RWPE1 (cell line): ENCODE results near the gene MAP2K1.
A peak's percentile ranks its signal among the peaks of the same experiment; 100 is the strongest.
"Not testable (repeated sequence)": the region's sequence is repeated elsewhere in the genome, so short reads cannot be mapped to it uniquely, and the experiment has no call there.

Experiments
- CTCF ChIA-PET: fragments of 350-600 bp; sonication (Branson Sonifier 250); formaldehyde crosslinking; extraction: SDS; loops from one replicate; lab custom pipeline; 2021; lab: Yijun Ruan, JAX
- POLR2A ChIA-PET: fragments of 400-600 bp; formaldehyde crosslinking; extraction: SDS; loops from one replicate; lab custom pipeline; 2020; ENCODE audit warnings: antibody characterized with exemption; ENCODE audit not compliant: low non-redundant PET; lab: Yijun Ruan, JAX
- DNase-seq: peaks from one replicate; pipeline ENCODE4 v3.0.0; 2012; ENCODE audit warnings: low spot score
- H3K27ac ChIP-seq: fragments of 450-650 bp; 2 replicates; pipeline ENCODE4 v1.5.1; 2017
- TF ChIP-seq, protein P1 (sequence below): fragments of 450-650 bp; conservative IDR thresholded peaks from 2 replicates; pipeline ENCODE4 v1.5.1; 2017; ENCODE audit warnings: low read depth, mild to moderate bottlenecking

The MAP2K1 gene

GRCh38 chr15:66362776-66363175 is 23.9 kb upstream of the MAP2K1 start:
- POLR2A ChIA-PET, result no interaction called here
- CTCF ChIA-PET, result no interaction called here
- TF ChIP-seq, protein P1, sequence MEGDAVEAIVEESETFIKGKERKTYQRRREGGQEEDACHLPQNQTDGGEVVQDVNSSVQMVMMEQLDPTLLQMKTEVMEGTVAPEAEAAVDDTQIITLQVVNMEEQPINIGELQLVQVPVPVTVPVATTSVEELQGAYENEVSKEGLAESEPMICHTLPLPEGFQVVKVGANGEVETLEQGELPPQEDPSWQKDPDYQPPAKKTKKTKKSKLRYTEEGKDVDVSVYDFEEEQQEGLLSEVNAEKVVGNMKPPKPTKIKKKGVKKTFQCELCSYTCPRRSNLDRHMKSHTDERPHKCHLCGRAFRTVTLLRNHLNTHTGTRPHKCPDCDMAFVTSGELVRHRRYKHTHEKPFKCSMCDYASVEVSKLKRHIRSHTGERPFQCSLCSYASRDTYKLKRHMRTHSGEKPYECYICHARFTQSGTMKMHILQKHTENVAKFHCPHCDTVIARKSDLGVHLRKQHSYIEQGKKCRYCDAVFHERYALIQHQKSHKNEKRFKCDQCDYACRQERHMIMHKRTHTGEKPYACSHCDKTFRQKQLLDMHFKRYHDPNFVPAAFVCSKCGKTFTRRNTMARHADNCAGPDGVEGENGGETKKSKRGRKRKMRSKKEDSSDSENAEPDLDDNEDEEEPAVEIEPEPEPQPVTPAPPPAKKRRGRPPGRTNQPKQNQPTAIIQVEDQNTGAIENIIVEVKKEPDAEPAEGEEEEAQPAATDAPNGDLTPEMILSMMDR, result no peak
- H3K27ac ChIP-seq, result no peak overlapping the region
- no peak for DNase-seq

DNA sequence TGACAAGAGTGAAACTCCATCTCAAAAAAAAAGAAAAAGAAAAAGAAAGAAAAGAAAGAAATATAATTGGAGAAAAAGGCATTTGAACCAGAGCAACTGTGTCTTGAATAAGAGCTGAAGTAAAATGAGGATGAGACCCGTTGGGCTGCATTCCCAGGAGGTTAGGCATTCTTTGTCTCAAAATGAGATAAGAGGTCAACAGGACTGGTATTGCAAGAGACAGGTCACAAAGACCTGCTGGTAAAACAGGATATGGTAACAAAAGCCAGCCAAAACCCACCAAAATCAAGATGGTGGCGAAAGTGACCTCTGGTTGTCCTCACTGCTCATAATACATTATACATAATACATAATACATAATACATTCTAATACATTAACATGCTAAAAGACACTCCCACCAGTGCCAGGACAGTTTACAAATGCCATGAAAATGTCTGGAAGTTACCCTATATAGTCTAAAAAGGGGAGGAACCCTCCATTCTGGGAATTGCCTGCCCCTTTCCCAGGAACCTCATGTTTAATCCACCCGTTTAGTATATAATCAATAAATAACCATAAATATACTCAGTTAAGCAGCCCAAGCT is 21.7 kb upstream of the MAP2K1 start:
- no peak overlapping the region for H3K27ac ChIP-seq
- DNase-seq, result no peak
- TF ChIP-seq, protein P1, result no peak
- POLR2A ChIA-PET, result interaction anchor here (0.6 kb wide), 1 partner anchor 1047 kb away, joined by 5 read pairs; no protein-coding TSS in a partner anchor
- CTCF ChIA-PET, result interaction anchor here (0.7 kb wide), 1 partner anchor 105 kb away, joined by 9 read pairs; no protein-coding TSS in a partner anchor

DNA sequence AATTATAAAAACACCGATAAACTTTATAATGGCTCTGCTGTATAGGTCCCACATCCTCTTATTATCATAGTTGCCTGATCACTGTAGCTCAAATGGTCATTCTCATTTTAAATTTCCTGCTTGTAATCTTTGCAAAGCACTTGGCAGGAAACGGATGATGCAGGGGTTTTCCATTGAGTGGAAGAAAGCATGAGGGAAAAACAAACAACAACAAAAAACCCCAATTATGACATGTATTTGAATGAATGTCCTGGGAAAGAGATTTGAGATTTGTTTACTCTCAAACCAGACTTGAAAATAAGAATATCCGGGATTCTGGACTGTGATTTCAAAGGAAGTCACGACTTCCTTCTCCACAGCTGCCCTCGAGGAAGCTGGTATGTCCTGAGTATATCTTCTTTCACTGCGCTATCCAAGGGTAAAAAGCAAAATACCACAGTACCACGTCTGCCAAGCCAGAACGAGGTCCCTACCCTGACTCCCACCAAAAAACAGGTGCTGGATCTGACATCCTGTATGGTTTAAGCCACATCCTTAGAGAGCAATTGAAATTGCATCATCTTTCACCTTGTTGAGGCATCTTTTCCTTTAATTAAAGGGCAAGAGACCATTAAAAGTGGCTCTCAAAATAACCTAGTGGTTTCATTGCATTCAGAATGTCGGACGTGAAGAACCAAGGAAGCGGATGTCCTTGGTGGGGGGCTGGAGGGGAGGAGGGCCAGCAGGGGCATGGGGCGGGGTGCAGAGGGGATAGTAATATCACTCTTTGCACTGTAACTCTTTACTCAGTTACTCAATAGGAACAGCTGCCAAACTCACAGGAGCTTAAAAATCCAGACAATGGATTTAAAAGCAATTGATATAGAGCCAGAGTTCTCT is 16.7 kb upstream of the MAP2K1 start:
- ChIA-PET POLR2A (no interaction called here), CTCF (no interaction called here)
- H3K27ac ChIP-seq, result peak overlapping the region; percentile 35; the same call in 1 of the 2 replicates
- DNase-seq, result peak; percentile 27
- TF ChIP-seq, protein P1, result no peak

DNA sequence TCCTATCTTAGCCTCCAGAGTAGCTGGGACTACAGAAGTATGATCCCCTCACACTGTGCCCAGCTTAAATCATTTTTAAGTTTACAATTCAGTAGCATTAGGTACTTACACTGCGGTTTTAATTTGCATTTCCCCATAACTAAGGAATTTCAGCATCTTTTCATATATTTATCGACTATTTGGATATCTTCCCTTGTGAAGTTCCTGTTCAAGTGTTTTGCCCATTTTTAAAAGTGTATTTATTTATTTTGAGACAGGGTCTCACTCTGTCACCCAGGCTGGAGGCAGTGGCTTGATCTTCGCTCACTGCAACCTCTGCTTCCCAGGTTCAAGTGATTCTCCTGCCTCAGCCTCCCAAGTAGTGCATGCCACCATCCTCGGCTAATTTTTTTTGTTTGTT is 12.5 kb upstream of the MAP2K1 start:
- TF ChIP-seq, protein P1, result no peak
- DNase-seq, result no peak
- POLR2A ChIA-PET, result no interaction called here
- CTCF ChIA-PET, result no interaction called here
- no peak overlapping the region for H3K27ac ChIP-seq

DNA sequence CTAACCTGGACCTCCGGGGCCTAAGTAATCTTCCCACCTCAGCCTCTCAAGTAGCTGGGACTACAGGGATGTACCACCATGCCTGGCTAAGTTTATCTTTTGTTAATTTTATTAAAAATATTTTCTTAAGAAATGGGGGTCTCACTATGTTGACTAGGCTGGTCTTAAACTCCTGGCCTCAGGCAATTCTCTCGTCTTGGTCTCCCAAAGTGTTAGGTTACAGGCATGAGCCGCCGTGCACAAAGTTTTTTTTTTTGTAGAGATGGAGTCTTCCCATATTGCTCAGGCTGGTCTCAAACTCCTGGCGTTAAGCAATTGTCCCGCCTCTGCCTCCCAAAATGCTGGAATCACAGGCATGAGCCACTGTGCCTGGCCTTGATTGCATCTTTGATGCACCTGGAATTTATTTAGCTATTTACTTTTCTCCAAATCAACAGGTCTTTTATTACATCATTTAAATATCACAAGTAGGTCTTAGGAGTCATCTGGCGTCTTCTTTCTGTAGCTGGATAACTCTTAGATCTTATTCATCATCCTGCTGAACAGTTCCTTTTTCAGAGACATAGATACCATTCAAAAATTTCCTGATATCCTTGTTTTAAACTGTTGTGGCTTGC is 7.8 kb upstream of the MAP2K1 start:
- CTCF ChIA-PET, result no interaction called here
- POLR2A ChIA-PET, result no interaction called here
- TF ChIP-seq, protein P1, result no peak

DNA sequence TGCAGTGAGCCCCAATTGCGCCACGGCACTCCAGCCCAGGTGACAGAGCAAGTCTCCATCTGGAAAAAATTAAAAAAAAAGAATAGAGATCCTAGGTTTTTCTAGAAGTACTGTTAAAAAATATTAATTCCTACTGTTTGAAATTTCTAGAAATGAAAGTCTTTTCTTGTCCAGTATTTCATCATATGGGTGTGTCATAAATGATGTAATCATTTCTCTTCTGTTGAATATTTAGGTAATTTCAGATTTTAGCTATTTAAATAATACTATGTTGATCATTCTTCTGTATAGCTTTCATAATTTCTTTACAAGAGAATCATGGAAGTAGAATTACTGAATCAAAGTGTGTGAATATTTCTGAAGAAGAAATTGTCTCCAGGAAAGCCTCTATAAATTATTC is 5.3 kb upstream of the MAP2K1 start:
- DNase-seq, POLR2A ChIA-PET, CTCF ChIA-PET: not testable (repeated sequence)
- H3K27ac ChIP-seq, result peak overlapping the region; percentile 62

More for the DNA sequence above, 7.8 kb upstream of the MAP2K1 start:
- H3K27ac ChIP-seq, result no peak overlapping the region
- no peak for DNase-seq
